Measurements from ENCODE around the gene CSE1L.
"Not testable (repeated sequence)": the region's sequence is repeated elsewhere in the genome, so short reads cannot be mapped to it uniquely, and the experiment has no call there.

The CSE1L gene

GRCh38 chr20:49046087-49046900 lies at the start of gene CSE1L:
Gene CSE1L (plus strand): TSS chr20:49046312. CDS start chr20:49058464, 12,152 bp downstream.
- DNase-seq (ENCODE audit: low read depth in 2 of 2): peak; percentile 91

GRCh38 chr20:48999890-49000870 lies 45.9 kb upstream of the CSE1L start:
- no peak for DNase-seq (ENCODE audit: low read depth in 2 of 2)

GRCh38 chr20:49001741-49002140 lies 44.4 kb upstream of the CSE1L start:
- DNase-seq (ENCODE audit: low read depth in 2 of 2): no peak

- no peak for DNase-seq (ENCODE audit: low read depth in 2 of 2)
These were observed 39.6 kb upstream of the CSE1L start for GRCh38 chr20:49006446-49006980.

- no peak for DNase-seq (ENCODE audit: low read depth in 2 of 2)
These were observed 36.0 kb upstream of the CSE1L start for GRCh38 chr20:49009899-49010631.

GRCh38 chr20:49024220-49024619 lies 21.9 kb upstream of the CSE1L start:
- DNase-seq (ENCODE audit: low read depth in 2 of 2): no peak

- DNase-seq (ENCODE audit: low read depth in 2 of 2): not testable (repeated sequence)
These were observed 17.9 kb upstream of the CSE1L start for GRCh38 chr20:49028177-49028576.

GRCh38 chr20:49028684-49029083 lies 17.4 kb upstream of the CSE1L start:
- DNase-seq (ENCODE audit: low read depth in 2 of 2): no peak

GRCh38 chr20:49029203-49029602 lies 16.9 kb upstream of the CSE1L start:
- no peak for DNase-seq (ENCODE audit: low read depth in 2 of 2)

GRCh38 chr20:49030954-49031619 lies 15.0 kb upstream of the CSE1L start:
- no peak for DNase-seq (ENCODE audit: low read depth in 2 of 2)

- DNase-seq (ENCODE audit: low read depth in 2 of 2): no peak
These were observed 13.7 kb upstream of the CSE1L start for GRCh38 chr20:49032455-49032854.

- no peak for DNase-seq (ENCODE audit: low read depth in 2 of 2)
These were observed 11.9 kb upstream of the CSE1L start for GRCh38 chr20:49034070-49034732.

GRCh38 chr20:49037962-49038387 lies 8.1 kb upstream of the CSE1L start:
- DNase-seq (ENCODE audit: low read depth in 2 of 2): no peak

GRCh38 chr20:49039854-49040253 lies 6.3 kb upstream of the CSE1L start:
- no peak for DNase-seq (ENCODE audit: low read depth in 2 of 2)

GRCh38 chr20:49043000-49043399 lies 3.1 kb upstream of the CSE1L start:
- DNase-seq (ENCODE audit: low read depth in 2 of 2): no peak

- no peak for DNase-seq (ENCODE audit: low read depth in 2 of 2)
These were observed 549 bp upstream of the CSE1L start for GRCh38 chr20:49045440-49046086.

GRCh38 chr20:49052334-49052733 lies 6.2 kb downstream of the CSE1L start:
- no peak for DNase-seq (ENCODE audit: low read depth in 2 of 2)

GRCh38 chr20:49054056-49054643 lies 8.0 kb downstream of the CSE1L start:
- no peak for DNase-seq (ENCODE audit: low read depth in 2 of 2)

GRCh38 chr20:49063279-49063678 lies 17.2 kb downstream of the CSE1L start:
- no peak for DNase-seq (ENCODE audit: low read depth in 2 of 2)

- DNase-seq (ENCODE audit: low read depth in 2 of 2): no peak
These were observed 28.4 kb downstream of the CSE1L start for GRCh38 chr20:49074521-49074920.

Data from stimulated activated CD8-positive, alpha-beta memory T cell treated with anti-CD3 and anti-CD28 coated beads, Interleukin-7, amount 100 ng/mL, for 1 hour (primary cell).